Uterus (tissue), 2 donors: ENCODE data around the gene RBM42.

ENCODE experiments used
- CTCF ChIP-seq, 4 experiments: fragments of 200-600 bp in 2 of 4; fragments of 450-650 bp in 2 of 4; sonication (generic) in 2 of 4; IDR thresholded peaks; one replicate each; pipeline ENCODE4 v1.5.1; 2016 to 2019; ENCODE audit warnings: antibody characterized with exemption in 4 of 4, mild to moderate bottlenecking in 2 of 4, moderate library complexity in 1 of 4
- POLR2A ChIP-seq, 2 donors: fragments of 450-650 bp; IDR thresholded peaks; one replicate each; pipeline ENCODE4 v1.6.1; 2016; ENCODE audit warnings: antibody characterized with exemption in 2 of 2, mild to moderate bottlenecking in 1 of 2, moderate library complexity in 1 of 2

- no peak for TF ChIP-seq CTCF (IDR thresholded peaks at IDR 0.05)
- no peak for TF ChIP-seq POLR2A (IDR thresholded peaks at IDR 0.05)
These were observed 9.4 kb upstream of the RBM42 start for GRCh38 chr19:35619290-35619923.
